Right renal cortex interstitium (tissue), 3 donors: Measurements from ENCODE around the gene ZNF223. TPM values are rescaled to one million over a fixed set of nuclear protein-coding genes. Genes with fewer than 3 reads are reported as not detected.

ENCODE experiments used
- DNase-seq, 3 donors: peaks; one replicate each; pipeline ENCODE4 v3.0.0-alpha.2; 2013; ENCODE audit warnings: low read depth in 3 of 3, low spot score in 2 of 3
- polyA plus RNA-seq, 3 donors: library from polyadenylated mRNA; unstranded; fragments of 120-200 nt; gene quantifications; one replicate each; pipeline ENCODE4 v1.2.1, GENCODE V29; 2013; ENCODE audit not compliant: insufficient read length in 3 of 3

The ZNF223 gene
- polyA plus RNA-seq, 3 donors = 12.7 to 15.5 (median 13.1) TPM

DNA sequence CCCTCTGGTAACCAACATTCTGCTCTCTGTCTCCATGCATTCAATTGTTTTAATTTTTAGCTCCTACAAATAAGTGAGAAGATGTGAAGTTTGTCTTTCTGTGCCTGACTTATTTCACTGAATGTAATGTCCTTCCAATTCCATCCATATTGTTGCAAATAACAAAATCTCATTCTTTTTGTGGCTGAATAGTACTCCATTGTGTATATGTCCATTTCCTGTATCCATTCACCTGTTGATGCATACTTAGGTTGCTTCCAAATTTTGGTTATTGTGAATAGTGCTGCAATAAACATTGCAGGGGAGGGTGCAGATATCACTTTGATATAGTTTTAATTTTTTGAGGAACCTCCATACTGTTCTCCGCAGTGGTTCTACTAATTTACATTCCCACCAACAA, 17.6 kb downstream of the ZNF223 start:
- no peak for DNase-seq

DNA sequence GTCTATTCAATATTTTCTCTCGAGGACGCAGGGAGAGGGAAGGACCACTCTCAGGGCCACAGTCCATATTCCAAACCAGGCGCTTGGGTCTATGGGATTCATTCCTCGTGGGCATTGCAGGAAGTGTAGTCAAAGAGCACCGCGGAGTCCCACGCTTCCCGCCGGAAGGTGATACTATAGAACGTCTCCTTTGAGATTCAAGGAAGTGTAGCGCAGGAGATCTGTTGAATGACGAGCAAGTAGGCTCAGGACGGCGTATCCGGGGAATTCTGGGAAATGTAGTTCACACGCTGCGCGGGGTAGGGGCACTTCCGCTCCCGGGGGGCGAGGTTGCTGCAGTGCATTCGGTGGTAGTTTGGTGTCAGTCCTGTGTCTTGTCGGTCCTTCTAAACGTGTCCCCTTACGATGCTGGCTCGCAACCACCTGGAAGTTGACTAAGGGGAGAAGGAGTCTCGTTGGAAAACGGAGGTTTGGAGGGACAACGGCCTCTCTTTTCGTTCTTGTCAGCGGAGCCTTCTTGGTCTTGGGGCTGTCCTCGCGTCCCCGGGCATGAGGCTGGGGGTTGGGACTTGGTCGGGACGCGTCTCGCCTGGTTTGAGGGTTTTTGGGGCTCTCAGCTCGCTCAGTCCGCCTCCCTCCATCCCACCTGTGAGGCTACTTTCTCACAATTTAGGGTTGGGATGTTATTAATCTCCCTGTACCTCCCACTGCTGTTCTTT, 20.1 kb downstream of the ZNF223 start, which contains the start of gene ZNF284:
Gene ZNF284, plus strand, starts transcription at position 336 of the 719 bp plus-strand sequence. CDS start 4,231 bp downstream, outside the sequence.
- peak; percentile 85 to 91 (median 87) for DNase-seq

DNA sequence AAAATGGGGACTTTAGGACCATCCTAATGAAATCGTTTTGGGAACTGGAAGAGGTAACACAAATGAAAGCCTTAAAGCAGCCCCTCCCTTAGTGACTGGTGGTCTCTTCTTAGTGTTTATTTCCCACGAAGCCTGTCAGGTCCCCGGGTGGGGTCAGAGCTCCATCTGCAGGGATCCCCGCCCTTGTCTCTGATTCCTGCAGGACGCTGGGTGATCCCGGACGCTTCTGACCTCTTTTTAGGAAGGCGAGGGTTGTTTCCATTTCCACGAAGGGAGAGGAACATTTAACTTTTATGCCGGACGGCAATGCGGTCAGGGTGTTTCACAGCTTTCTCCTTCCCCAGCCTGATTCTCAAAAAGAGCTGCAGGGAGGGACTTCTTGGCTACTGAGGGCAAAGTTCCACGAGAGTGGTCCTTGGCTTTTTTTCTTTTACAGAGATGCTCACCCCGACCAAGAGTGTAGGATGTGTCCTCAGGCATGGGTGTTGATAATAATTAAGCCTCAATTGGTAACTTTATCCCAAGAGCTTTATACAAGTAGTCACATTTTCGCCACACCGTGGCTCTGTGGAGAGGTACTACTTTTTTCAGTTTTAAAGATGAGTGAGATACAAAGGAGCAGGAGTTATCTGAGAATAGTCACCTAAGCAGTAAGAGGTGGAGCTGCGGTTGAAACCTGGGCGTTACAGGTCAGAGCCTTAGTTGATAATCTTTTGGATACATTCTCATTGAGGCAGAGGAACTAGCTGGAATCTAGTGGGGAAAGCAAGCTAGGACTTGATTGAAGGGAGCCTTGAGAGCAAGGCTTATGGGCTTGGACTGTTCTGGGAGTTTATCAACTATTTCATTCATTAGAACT, 20.9 kb downstream of the ZNF223 start:
- DNase-seq = no peak

DNA sequence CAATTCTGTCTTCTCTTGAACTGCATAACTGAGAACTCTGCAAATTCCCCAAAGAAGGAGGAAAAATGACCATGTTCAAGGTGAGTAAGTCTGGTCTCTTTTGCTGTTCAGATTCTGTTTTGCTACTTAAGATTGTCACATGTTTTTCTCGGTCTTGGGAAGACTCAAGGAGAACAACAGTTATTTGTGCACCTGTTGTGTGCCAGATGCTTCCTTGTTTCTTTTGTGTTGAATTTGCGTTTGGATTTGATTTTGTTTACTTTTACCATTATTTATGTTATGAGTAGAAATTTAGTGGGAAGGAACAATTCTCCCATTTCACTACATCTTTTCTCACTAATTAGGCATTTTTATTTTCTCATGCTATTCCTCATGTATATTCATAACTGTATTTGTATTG, 24.5 kb downstream of the ZNF223 start:
- DNase-seq = no peak

- no peak for DNase-seq
These were observed 40.3 kb downstream of the ZNF223 start for GRCh38 chr19:44092108-44092507.

DNA sequence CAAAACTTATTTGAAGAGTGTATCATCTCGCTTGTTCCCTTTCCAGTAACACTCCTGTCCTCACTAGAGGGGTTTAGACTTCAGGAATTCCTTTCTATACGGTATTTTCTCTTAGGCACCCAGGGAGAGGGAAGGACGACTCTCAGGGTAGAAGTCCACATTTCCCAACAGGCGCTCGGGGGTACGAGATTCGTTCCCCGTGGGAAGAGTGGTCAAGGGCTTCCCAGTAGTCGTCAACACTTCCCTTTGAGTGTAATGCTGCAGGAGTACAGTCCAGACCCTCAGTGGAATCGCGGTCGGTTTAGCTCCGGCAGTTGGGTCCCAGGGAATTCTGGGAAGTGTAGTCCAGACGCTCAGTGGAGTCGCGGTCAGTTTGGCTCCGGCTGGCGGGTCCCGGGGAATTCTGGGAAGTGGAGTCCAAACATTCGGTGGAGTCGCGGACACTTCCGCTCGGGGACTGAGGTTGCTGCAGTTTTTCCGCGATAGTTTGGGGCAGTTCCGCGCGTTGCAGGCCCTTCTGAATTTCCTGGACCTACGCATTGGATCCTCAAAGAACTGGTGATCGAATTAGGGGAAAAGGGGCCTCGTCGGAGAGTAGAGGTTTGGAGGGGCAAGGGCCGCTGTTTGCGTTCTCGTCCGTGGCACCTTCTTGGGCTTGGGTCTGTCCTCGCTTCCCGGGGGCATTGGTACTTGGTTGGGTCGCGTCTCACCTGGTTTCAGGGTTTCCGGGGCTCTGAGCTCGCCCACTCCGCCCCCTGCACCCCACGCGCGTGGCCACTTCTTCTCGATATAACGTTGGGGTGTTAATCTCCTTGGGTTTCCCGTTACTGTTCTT, 42.3 kb downstream of the ZNF223 start, which contains the start of gene ZNF224:
Gene ZNF224, plus strand, starts transcription at position 431 of the 835 bp plus-strand sequence. CDS start 3,513 bp downstream, outside the sequence.
- DNase-seq = peak; percentile 84 to 95 (median 85)

DNA sequence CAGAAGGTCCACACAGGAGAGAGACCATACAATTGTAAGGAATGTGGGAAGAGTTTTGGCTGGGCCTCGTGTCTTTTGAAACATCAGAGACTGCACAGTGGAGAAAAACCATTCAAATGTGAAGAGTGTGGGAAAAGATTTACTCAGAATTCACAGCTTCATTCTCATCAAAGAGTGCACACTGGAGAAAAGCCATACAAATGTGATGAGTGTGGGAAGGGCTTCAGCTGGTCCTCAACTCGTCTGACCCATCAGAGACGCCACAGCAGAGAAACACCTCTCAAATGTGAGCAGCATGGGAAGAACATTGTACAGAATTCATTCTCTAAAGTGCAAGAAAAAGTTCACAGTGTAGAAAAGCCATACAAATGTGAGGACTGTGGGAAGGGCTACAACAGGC, 55.9 kb downstream of the ZNF223 start:
- no peak for DNase-seq

DNA sequence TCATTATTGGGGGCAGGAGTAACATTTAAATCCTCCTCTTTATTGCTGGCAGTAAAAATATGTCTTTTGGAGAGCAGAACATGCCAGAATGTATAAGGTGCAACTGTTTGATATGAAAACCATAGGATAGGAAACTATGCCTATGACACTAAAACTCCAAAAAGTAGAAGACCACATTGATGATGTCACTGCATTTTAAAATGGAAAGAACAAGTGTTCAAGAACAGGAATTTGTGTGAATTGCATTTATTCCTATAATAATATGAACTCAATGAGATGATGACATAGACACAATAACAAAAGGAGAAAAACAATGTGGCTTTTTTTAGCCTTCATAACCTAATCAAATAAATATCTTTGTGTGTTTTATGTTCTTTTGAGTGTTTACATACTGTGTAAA, 57.6 kb downstream of the ZNF223 start:
- no peak for DNase-seq

DNA sequence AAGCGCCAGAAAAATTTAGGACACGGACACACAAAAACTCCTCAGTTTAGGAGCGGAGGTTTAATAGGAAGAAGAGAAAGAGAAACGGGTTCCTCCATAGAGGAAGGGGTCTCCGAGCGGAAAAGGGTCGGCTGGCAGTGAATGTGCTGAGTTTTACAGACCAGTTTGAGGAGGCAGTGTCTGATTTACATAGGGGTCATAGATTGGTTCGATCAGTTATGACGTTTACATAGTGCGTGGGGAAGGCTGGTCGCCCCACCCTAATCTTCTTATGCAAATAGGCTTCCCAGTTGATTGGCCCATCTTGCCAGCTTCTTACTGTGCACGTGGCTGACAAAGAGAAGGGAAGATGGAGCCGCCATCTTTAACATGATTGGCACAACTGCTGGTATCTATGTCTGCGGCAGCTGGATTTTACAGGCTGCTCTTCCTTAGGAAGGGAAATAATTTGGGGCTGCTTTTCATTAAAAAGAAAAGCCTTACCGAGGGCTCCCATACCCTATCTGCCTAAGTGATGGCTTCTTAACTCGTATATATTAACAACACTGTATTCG, 60.2 kb downstream of the ZNF223 start:
- DNase-seq = peak in 2 of 3 donors; percentile 7 to 16

- DNase-seq = no peak
These were observed 60.9 kb downstream of the ZNF223 start for GRCh38 chr19:44112802-44113137.

DNA sequence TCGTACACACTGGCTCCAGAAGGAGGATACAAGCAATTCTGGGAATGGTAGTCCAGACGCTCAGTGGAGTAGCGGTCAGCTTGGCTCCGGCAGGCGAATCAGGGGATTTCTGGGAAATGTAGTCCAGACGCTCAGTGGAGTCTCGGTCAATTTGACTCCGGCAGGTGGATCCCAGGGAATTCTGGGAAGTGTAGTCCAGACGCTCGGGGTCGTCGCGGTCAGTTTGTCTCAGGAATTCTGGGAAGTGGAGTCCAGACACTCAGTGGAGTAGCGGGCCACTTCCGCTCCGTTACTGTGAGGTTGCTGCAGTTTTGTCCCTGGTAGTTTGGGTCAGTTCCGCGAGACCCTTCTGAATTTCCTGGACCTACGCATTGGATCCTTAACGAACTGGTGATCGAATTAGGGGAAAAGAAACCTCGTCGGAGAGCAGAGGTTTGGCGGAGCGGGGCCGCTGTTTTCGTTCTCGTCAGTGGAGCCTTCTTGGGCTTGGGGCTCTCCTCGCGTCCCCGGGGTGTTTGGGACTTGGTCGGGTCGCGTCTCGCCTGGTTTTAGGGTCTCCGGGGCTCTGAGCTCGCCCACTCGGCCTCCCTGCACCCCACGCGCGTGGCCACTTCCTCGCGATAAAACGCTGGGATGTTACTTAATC, 61.4 kb downstream of the ZNF223 start, which contains the start of gene ZNF225:
Gene ZNF225, plus strand, starts transcription at position 262 of the 646 bp plus-strand sequence. CDS start 2,429 bp downstream, outside the sequence.
- DNase-seq = peak; percentile 98 to 99 (median 98)

- DNase-seq = no peak
These were observed 62.1 kb downstream of the ZNF223 start for GRCh38 chr19:44113784-44114390.

Other genes with a start within 250 kb of the ZNF223 start
- under 1 TPM; 0.42 to 0.71 (median 0.47) TPM for gene LYPD5, start 249.6 kb upstream of the ZNF223 start, polyA plus RNA-seq
- 10 to 100 TPM; 11.4 to 14.8 (median 14.5) TPM for gene ZNF283, start 224.7 kb upstream of the ZNF223 start, polyA plus RNA-seq
- 10 to 100 TPM; 10.4 to 11.7 (median 11.1) TPM for gene ZNF404, start 168.1 kb upstream of the ZNF223 start, polyA plus RNA-seq
- gene ZNF45, start 116.8 kb upstream of the ZNF223 start, polyA plus RNA-seq = 10 to 100 TPM; 25.6 to 30.9 (median 29.0) TPM
- 1 to 10 TPM; 5.0 to 7.5 (median 6.2) TPM for gene ZNF221, start 100.8 kb upstream of the ZNF223 start, polyA plus RNA-seq
- 10 to 100 TPM; 14.8 to 18.7 (median 15.8) TPM for gene ZNF155, start 67.8 kb upstream of the ZNF223 start, polyA plus RNA-seq
- 1 to 10 TPM; 6.8 to 7.5 (median 7.3) TPM for gene ZNF230, start 49.1 kb upstream of the ZNF223 start, polyA plus RNA-seq
- 10 to 100 TPM in 2 of 3 donors, 1 to 10 TPM in 1; 10.0 to 10.9 (median 10.2) TPM for gene ZNF222, start 26.7 kb upstream of the ZNF223 start, polyA plus RNA-seq
- gene ZNF284, start 20.1 kb downstream of the ZNF223 start, polyA plus RNA-seq = 1 to 10 TPM; 3.5 to 4.3 (median 3.9) TPM
- 10 to 100 TPM; 24.9 to 26.2 (median 25.9) TPM for gene ZNF224, start 42.3 kb downstream of the ZNF223 start, polyA plus RNA-seq
- gene ZNF225, start 61.4 kb downstream of the ZNF223 start, polyA plus RNA-seq = 10 to 100 TPM; 10.9 to 12.1 (median 11.2) TPM
- 10 to 100 TPM; 13.1 to 14.6 (median 13.5) TPM for gene ZNF234, start 89.5 kb downstream of the ZNF223 start, polyA plus RNA-seq
- 10 to 100 TPM; 28.4 to 31.2 (median 30.0) TPM for gene ZNF226, start 113.1 kb downstream of the ZNF223 start, polyA plus RNA-seq
- gene ZNF227, start 160.5 kb downstream of the ZNF223 start, polyA plus RNA-seq = 10 to 100 TPM; 26.7 to 29.8 (median 29.8) TPM
- gene ZNF233, start 207.8 kb downstream of the ZNF223 start, polyA plus RNA-seq = 1 to 10 TPM; 6.4 to 7.3 (median 7.3) TPM